Glutamatergic neuron (in vitro differentiated cells): ENCODE data around the gene SMIM10L2A. TPM values are rescaled to one million over a fixed set of nuclear protein-coding genes. Genes with fewer than 3 reads are reported as not detected.

Experiments used
- DNase-seq: peaks from one replicate; pipeline ENCODE4 v3.0.0; 2022
- H3K27ac Mint-ChIP-seq: one replicate; pipeline ENCODE4 v1.8.0; 2020; ENCODE audit warnings: mild to moderate bottlenecking, mixed read lengths, inconsistent platforms; ENCODE audit not compliant: unreplicated experiment
- H3K27me3 Mint-ChIP-seq: one replicate; pipeline ENCODE4 v1.8.0; 2020; ENCODE audit warnings: mild to moderate bottlenecking, moderate library complexity, mixed read lengths, inconsistent platforms; ENCODE audit not compliant: unreplicated experiment
- H3K36me3 Mint-ChIP-seq: one replicate; pipeline ENCODE4 v1.8.0; 2020; ENCODE audit warnings: mild to moderate bottlenecking, mixed read lengths, inconsistent platforms; ENCODE audit not compliant: unreplicated experiment
- H3K4me1 Mint-ChIP-seq: one replicate; pipeline ENCODE4 v1.8.0; 2020; ENCODE audit warnings: mild to moderate bottlenecking, low read depth, mixed read lengths, inconsistent platforms; ENCODE audit not compliant: unreplicated experiment
- H3K4me3 Mint-ChIP-seq: one replicate; pipeline ENCODE4 v1.8.0; 2020; ENCODE audit warnings: mild to moderate bottlenecking, mixed read lengths, inconsistent platforms; ENCODE audit not compliant: unreplicated experiment
- H3K9me3 Mint-ChIP-seq: one replicate; pipeline ENCODE4 v1.8.0; 2020; ENCODE audit warnings: mild to moderate bottlenecking, moderate library complexity, mixed read lengths, inconsistent platforms; ENCODE audit not compliant: unreplicated experiment
- CTCF ChIP-seq: fragments of 200-600 bp; sonication (generic); IDR thresholded peaks from one replicate; pipeline ENCODE4 v1.5.0; 2021; ENCODE audit not compliant: partially characterized antibody, unreplicated experiment
- total RNA-seq: library from RNA; stranded (reverse); fragmentation: NEBNext Ultra II Directional; extraction: Animal tissue kit (Norgen Biotek cat#: 25700); gene quantifications from one replicate; pipeline ENCODE4 v1.2.1, GENCODE V29; 2021; ENCODE audit not compliant: unreplicated experiment

SMIM10L2A gene
- total RNA-seq, 1 donor from 2014 or later, result 3.4 TPM

DNA sequence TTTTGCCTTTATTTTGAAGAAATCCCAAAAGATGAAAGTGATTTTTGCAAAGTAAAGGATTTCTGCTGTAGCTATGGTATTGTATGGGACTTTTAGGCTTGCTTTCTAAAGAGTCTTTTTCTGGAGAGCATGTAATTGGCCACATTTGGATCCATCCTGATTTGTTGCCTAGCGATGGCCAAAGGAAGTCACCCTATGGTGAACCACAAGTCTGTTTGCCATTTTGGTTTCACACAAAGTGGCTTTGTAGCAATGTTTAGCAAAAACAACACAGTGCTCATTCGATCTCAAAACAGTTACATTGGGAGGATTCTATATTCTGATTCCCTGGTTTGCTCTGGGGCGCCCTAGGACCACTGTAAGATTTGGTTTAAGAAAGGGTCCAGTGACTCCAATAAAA, 54.6 kb downstream of the SMIM10L2A start:
- H3K27me3 Mint-ChIP-seq, result no peaks in the 10 kb centered on the region
- no peak overlapping the region for H3K4me3 Mint-ChIP-seq
- TF ChIP-seq CTCF, result no peak
- DNase-seq, result no peak
- no peak overlapping the region for H3K27ac Mint-ChIP-seq
- H3K4me1 Mint-ChIP-seq, result no peaks in the 10 kb centered on the region
- no peaks in the 10 kb centered on the region for H3K9me3 Mint-ChIP-seq
- no peaks in the 10 kb centered on the region for H3K36me3 Mint-ChIP-seq

DNA sequence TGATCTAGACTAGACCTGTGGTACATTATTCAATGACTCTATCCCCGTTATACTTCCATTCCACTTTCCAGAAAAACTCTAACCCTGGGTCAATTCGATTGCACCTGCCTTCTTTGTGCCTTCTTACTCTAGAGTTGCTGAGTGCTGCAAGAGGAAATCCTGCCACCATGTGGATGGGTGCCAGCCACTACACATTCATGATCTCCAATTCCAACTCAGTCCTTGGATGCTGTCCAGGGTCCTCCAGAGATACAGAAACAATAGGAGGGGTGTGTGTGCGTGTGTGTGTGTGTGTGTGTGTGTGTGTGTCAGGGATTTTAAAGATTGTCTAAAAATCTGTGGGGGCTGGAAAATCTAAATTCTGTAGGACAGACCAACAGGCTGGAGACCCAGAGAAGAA, 55.8 kb downstream of the SMIM10L2A start:
- peak; percentile 26 for DNase-seq
- TF ChIP-seq CTCF, result no peak
- Mint-ChIP-seq H3K36me3 (no peaks in the 10 kb centered on the region), H3K4me1 (no peaks in the 10 kb centered on the region), H3K27me3 (no peaks in the 10 kb centered on the region), H3K27ac (no peak overlapping the region), H3K4me3 (no peak overlapping the region), H3K9me3 (no peaks in the 10 kb centered on the region)

Other genes starting within 250 kb of the SMIM10L2A start
- gene ETDA, start 169.9 kb upstream of the SMIM10L2A start, total RNA-seq, result not detected
- gene ETDC, start 112.5 kb upstream of the SMIM10L2A start, total RNA-seq, result not detected
- 9.2 TPM for gene ZNF75D, start 77.8 kb upstream of the SMIM10L2A start, total RNA-seq
- gene ZNF449, start 77.1 kb upstream of the SMIM10L2A start, total RNA-seq, result 12.1 TPM
- gene INTS6L, start 98.7 kb downstream of the SMIM10L2A start, total RNA-seq, result 15.2 TPM